GM12873 (cell line): ENCODE measurements around the gene PBX2.

ENCODE experiments used
- TF ChIP-seq, protein P1 (sequence below): IDR thresholded peaks from 2 replicates; pipeline ENCODE4 v1.5.1; 2012; ENCODE audit warnings: low read depth, mild to moderate bottlenecking, moderate library complexity, low read length, control low read depth; ENCODE audit not compliant: insufficient read depth; ENCODE audit errors: missing control alignments

Gene PBX2

DNA sequence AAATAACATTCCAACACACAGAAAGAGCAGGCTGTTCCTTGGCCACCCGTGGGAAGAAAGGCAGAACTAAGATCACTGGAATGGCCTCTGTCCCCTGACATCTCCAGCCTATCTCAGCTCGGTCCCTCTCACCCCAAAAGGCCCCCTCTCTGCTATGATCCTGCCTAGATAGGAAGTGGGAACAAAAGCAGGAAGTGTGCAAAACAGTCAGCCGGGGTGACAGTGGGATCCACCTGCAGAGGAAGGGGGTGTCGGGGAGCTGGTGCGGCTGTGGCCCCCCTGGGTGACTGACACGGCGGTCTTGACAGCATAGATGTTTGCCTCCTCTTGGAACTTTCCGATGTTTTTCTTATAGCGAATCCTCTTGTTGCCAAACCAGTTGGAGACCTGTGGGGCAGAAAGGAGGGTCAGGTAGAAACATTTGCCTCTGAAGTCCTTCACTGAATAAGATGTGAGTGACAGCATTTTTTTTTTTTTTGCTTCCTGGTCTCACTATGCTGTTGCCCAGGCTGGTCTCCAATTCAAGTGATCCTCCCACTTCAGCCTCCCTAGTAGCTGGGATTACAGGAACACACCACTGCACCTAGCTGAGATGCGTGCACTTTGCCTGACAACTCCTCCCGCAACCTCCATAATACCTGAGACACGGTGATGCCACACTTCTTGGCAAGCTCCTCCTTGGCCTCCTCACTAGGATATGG, 2.8 kb downstream of the PBX2 start:
- TF ChIP-seq, protein P1, sequence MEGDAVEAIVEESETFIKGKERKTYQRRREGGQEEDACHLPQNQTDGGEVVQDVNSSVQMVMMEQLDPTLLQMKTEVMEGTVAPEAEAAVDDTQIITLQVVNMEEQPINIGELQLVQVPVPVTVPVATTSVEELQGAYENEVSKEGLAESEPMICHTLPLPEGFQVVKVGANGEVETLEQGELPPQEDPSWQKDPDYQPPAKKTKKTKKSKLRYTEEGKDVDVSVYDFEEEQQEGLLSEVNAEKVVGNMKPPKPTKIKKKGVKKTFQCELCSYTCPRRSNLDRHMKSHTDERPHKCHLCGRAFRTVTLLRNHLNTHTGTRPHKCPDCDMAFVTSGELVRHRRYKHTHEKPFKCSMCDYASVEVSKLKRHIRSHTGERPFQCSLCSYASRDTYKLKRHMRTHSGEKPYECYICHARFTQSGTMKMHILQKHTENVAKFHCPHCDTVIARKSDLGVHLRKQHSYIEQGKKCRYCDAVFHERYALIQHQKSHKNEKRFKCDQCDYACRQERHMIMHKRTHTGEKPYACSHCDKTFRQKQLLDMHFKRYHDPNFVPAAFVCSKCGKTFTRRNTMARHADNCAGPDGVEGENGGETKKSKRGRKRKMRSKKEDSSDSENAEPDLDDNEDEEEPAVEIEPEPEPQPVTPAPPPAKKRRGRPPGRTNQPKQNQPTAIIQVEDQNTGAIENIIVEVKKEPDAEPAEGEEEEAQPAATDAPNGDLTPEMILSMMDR, result no peak

- TF ChIP-seq, protein P1, result no peak
Measured at GRCh38 chr6:32184084-32184640, 5.8 kb downstream of the PBX2 start, which contains the start of gene AGER. AGER (minus strand) TSS chr6:32184253; CDS start chr6:32184222, 31 bp downstream.

DNA sequence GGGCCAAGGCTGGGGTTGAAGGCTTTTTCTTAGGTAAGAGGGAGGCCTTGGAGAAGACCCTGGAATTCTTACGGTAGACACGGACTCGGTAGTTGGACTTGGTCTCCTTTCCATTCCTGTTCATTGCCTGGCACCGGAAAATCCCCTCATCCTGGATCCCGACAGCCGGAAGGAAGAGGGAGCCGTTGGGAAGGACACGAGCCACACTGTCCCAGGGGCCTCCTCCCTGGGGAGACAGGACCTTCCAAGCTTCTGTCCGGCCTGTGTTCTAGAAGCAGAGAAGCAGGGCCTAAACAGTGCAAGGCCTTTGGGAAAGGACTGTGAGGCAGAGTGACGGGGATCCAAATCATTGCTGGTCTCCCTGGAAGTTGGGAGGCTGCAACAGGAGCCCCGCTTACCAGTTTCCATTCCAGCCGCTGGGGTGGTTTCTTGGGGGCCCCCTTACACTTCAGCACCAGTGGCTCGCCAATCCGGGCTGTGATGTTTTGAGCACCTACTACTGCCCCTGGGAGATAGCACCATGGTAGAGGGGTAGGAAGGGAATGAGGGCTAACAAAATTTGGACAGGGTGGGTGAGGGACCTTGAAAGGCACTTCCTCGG, 6.4 kb downstream of the PBX2 start:
- TF ChIP-seq, protein P1, result no peak

GRCh38 chr6:32183030-32183429, 7.0 kb downstream of the PBX2 start:
- TF ChIP-seq, protein P1, result no peak

DNA sequence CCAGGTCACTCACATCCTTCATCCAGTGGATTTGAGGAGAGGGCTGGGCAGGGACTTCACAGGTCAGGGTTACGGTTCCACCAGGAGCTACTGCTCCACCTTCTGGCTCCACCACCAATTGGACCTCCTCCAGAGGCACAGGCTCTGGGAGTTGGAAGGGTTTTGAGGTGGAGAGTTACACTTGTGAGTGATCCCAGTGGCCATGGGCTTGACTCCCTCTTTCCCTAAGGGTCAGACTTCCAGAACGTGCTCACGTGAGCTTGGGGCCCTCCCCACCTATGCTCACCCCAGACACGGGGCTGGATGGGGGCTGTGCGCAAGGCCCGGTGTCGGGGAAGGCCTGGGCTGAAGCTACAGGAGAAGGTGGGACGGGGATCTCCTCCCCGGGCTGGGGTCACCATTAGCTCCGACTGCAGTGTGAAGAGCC, 7.4 kb downstream of the PBX2 start:
- TF ChIP-seq, protein P1, result no peak

- TF ChIP-seq, protein P1, result no peak
Measured at GRCh38 chr6:32181915-32182529, 8.0 kb downstream of the PBX2 start.

GRCh38 chr6:32181148-32181702, 8.8 kb downstream of the PBX2 start:
- TF ChIP-seq, protein P1, result no peak
